ENCODE results near the gene COL4A1.

Gene COL4A1

GRCh38 chr13:110290826-110291225 lies 16.1 kb downstream of the COL4A1 start:
- no peak overlapping the region for H3K4me2 ChIP-seq

GRCh38 chr13:110290153-110290552 lies 16.8 kb downstream of the COL4A1 start:
- TF ChIP-seq, protein P1, sequence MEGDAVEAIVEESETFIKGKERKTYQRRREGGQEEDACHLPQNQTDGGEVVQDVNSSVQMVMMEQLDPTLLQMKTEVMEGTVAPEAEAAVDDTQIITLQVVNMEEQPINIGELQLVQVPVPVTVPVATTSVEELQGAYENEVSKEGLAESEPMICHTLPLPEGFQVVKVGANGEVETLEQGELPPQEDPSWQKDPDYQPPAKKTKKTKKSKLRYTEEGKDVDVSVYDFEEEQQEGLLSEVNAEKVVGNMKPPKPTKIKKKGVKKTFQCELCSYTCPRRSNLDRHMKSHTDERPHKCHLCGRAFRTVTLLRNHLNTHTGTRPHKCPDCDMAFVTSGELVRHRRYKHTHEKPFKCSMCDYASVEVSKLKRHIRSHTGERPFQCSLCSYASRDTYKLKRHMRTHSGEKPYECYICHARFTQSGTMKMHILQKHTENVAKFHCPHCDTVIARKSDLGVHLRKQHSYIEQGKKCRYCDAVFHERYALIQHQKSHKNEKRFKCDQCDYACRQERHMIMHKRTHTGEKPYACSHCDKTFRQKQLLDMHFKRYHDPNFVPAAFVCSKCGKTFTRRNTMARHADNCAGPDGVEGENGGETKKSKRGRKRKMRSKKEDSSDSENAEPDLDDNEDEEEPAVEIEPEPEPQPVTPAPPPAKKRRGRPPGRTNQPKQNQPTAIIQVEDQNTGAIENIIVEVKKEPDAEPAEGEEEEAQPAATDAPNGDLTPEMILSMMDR (conservative IDR thresholded peaks at IDR 0.05; ENCODE audit: low read depth, low read length) = no peak
- Histone ChIP-seq H3K79me2 (ENCODE audit: insufficient read depth, low read depth) (no peaks in the 10 kb centered on the region), H3K4me3 (IDR thresholded peaks at IDR 0.05; ENCODE audit: insufficient read depth, low read depth, low read length) (no peak overlapping the region), H3K36me3 (ENCODE audit: insufficient read depth) (no peaks in the 10 kb centered on the region), H3K27me3 (ENCODE audit: insufficient read depth, low read depth) (no peaks in the 10 kb centered on the region), H4K20me1 (ENCODE audit: insufficient read depth) (no peaks in the 10 kb centered on the region), H3K4me2 (no peak overlapping the region), H3K9ac (no peak overlapping the region), H3K4me1 (ENCODE audit: low read depth, poor library complexity, severe bottlenecking) (no peaks in the 10 kb centered on the region), H2AFZ (ENCODE audit: low read depth) (no peak overlapping the region), H3K27ac (no peak overlapping the region)

More at GRCh38 chr13:110290826-110291225, 16.1 kb downstream of the COL4A1 start:
- Histone ChIP-seq H3K9ac (no peak overlapping the region), H3K4me1 (ENCODE audit: low read depth, poor library complexity, severe bottlenecking) (no peaks in the 10 kb centered on the region), H2AFZ (ENCODE audit: low read depth) (no peak overlapping the region), H3K36me3 (ENCODE audit: insufficient read depth) (no peaks in the 10 kb centered on the region), H3K79me2 (ENCODE audit: insufficient read depth, low read depth) (no peaks in the 10 kb centered on the region), H3K27me3 (ENCODE audit: insufficient read depth, low read depth) (no peaks in the 10 kb centered on the region), H3K4me3 (IDR thresholded peaks at IDR 0.05; ENCODE audit: insufficient read depth, low read depth, low read length) (no peak overlapping the region), H3K27ac (no peak overlapping the region), H4K20me1 (ENCODE audit: insufficient read depth) (no peaks in the 10 kb centered on the region)
- TF ChIP-seq, protein P1 (conservative IDR thresholded peaks at IDR 0.05; ENCODE audit: low read depth, low read length) = no peak

DNA sequence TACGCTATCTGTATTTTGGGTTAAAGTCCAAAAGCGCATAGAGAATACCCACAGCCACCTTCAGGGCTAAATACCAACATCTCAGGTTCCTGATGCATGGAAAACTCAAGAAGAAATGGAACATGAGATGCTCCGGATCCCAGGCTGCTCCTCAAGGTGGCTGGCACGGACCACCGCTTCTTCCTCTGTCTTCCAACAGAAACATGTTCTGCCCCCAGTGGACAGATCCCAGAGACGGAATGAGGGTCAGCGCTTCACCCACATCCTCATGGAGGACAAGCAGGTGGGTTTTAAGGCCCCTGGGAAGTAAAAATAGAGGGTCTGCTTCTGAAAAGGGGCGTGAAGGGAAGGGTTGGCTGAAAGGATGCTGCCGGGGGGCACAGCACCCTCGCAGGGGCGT lies 17.3 kb downstream of the COL4A1 start:
- Histone ChIP-seq H4K20me1 (ENCODE audit: insufficient read depth) (no peaks in the 10 kb centered on the region), H2AFZ (ENCODE audit: low read depth) (no peak overlapping the region), H3K9ac (no peak overlapping the region), H3K27me3 (ENCODE audit: insufficient read depth, low read depth) (no peaks in the 10 kb centered on the region), H3K4me2 (no peak overlapping the region), H3K4me1 (ENCODE audit: low read depth, poor library complexity, severe bottlenecking) (no peaks in the 10 kb centered on the region), H3K4me3 (IDR thresholded peaks at IDR 0.05; ENCODE audit: insufficient read depth, low read depth, low read length) (no peak overlapping the region), H3K27ac (no peak overlapping the region), H3K79me2 (ENCODE audit: insufficient read depth, low read depth) (no peaks in the 10 kb centered on the region), H3K36me3 (ENCODE audit: insufficient read depth) (no peaks in the 10 kb centered on the region)
- TF ChIP-seq, protein P1 (conservative IDR thresholded peaks at IDR 0.05; ENCODE audit: low read depth, low read length) = no peak

DNA sequence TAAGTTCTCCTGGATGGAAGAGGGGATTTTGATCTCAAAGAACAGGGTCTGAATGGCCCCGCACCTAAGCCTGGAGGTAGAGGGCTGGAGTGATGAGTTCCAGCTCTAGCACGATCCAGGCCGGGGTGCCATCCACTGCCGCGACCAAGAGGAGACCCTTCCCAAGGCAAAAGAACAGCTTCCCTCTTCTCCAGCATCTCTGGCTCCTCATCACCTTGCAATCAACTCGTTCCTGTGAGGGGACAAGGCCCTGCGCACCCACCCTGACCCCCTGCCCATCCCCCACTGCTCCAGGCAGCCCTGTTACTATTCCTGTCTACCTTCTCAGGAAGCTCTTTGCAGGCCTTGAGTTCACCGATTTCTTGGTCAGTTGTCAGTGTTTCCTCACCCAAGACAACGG lies 17.8 kb downstream of the COL4A1 start:
- H3K27ac ChIP-seq = no peak overlapping the region
- H3K79me2 ChIP-seq (ENCODE audit: insufficient read depth, low read depth) = no peaks in the 10 kb centered on the region
- TF ChIP-seq, protein P1 (conservative IDR thresholded peaks at IDR 0.05; ENCODE audit: low read depth, low read length) = no peak
- H3K9ac ChIP-seq = no peak overlapping the region
- no peaks in the 10 kb centered on the region for H3K4me1 ChIP-seq (ENCODE audit: low read depth, poor library complexity, severe bottlenecking)
- H2AFZ ChIP-seq (ENCODE audit: low read depth) = no peak overlapping the region
- no peaks in the 10 kb centered on the region for H3K27me3 ChIP-seq (ENCODE audit: insufficient read depth, low read depth)
- H4K20me1 ChIP-seq (ENCODE audit: insufficient read depth) = no peaks in the 10 kb centered on the region
- H3K4me2 ChIP-seq = no peak overlapping the region
- no peaks in the 10 kb centered on the region for H3K36me3 ChIP-seq (ENCODE audit: insufficient read depth)
- no peak overlapping the region for H3K4me3 ChIP-seq (IDR thresholded peaks at IDR 0.05; ENCODE audit: insufficient read depth, low read depth, low read length)
